SK-MEL-5 (cell line): ENCODE results near the gene CSPG4. TPM values are rescaled to one million over a fixed set of nuclear protein-coding genes. Genes with fewer than 3 reads are reported as not detected.

Source experiments
- DNase-seq: peaks from one replicate; pipeline ENCODE4 v3.0.0-alpha.2; 2016; ENCODE audit warnings: low read depth, low spot score
- in situ Hi-C: cut with HindIII; loops from 2 replicates; pipeline ENCODE4 v1.10.0; 2016; ENCODE audit warnings: low sequenced_read_pairs, high pct_unique_total_duplicates, low pct_unique_long_range_greater_than_20kb
- total RNA-seq: library from RNA; depleted of rRNA; stranded (reverse); fragments of >200 nt; shearing (Covaris generic); gene quantifications from 2 replicates; pipeline ENCODE4 v1.2.3, GENCODE V29; 2014

The CSPG4 gene
- total RNA-seq, 1 experiment from 2014 or later = 11.8 TPM

- in situ Hi-C loops = no loop called here
- no peak for DNase-seq
Measured at GRCh38 chr15:75651810-75652543, 60.7 kb downstream of the CSPG4 start.

GRCh38 chr15:75650908-75651809 lies 61.5 kb downstream of the CSPG4 start:
- in situ Hi-C loops = no loop called here
- no peak for DNase-seq

GRCh38 chr15:75649848-75650247 lies 62.8 kb downstream of the CSPG4 start:
- DNase-seq = no peak
- in situ Hi-C loops = no loop called here

GRCh38 chr15:75649045-75649761 lies 63.4 kb downstream of the CSPG4 start:
- DNase-seq = no peak

GRCh38 chr15:75648156-75649000 lies 64.3 kb downstream of the CSPG4 start:
- in situ Hi-C loops = no loop called here
- DNase-seq = no peak

More at GRCh38 chr15:75649045-75649761, 63.4 kb downstream of the CSPG4 start:
- in situ Hi-C loops = no loop called here

GRCh38 chr15:75647370-75648155 lies 65.1 kb downstream of the CSPG4 start, which contains the start of gene SNX33:
SNX33 (plus strand) TSS chr15:75647912; CDS start chr15:75649103, 1,191 bp downstream.
- DNase-seq = peak; percentile 80
- in situ Hi-C loops = no loop called here

- no peak for DNase-seq
- in situ Hi-C loops = no loop called here
Measured at GRCh38 chr15:75646944-75647364, 65.7 kb downstream of the CSPG4 start.

GRCh38 chr15:75646112-75646943 lies 66.3 kb downstream of the CSPG4 start:
- no peak for DNase-seq
- in situ Hi-C loops = no loop called here

- in situ Hi-C loops = no loop called here
- no peak for DNase-seq
Measured at GRCh38 chr15:75644376-75644775, 68.3 kb downstream of the CSPG4 start.

GRCh38 chr15:75641603-75642002 lies 71.0 kb downstream of the CSPG4 start:
- no peak for DNase-seq
- in situ Hi-C loops = no loop called here

- no peak for DNase-seq
- in situ Hi-C loops = no loop called here
Measured at GRCh38 chr15:75641179-75641503, 71.5 kb downstream of the CSPG4 start.

GRCh38 chr15:75640483-75641178 lies 72.0 kb downstream of the CSPG4 start:
- in situ Hi-C loops = no loop called here
- peak; percentile 72 for DNase-seq

- in situ Hi-C loops = no loop called here
- DNase-seq = peak; percentile 98
Measured at GRCh38 chr15:75639709-75640482, 72.8 kb downstream of the CSPG4 start, which contains the start of gene IMP3. IMP3 (minus strand) TSS chr15:75640224; CDS start chr15:75640168, 56 bp downstream.

GRCh38 chr15:75639191-75639708 lies 73.4 kb downstream of the CSPG4 start:
- DNase-seq = no peak
- in situ Hi-C loops = no loop called here
